Mesendoderm (in vitro differentiated cells): ENCODE measurements around the gene EGFR.
"Not testable (repeated sequence)": the region's sequence is repeated elsewhere in the genome, so short reads cannot be mapped to it uniquely, and the experiment has no call there.

Source experiments
- DNase-seq: peaks from one replicate; pipeline ENCODE4 v3.0.0; 2013
- H2AK5ac ChIP-seq: 2 replicates; pipeline ENCODE4 v1.6.1; 2013; ENCODE audit warnings: low read length, inconsistent platforms
- H2BK120ac ChIP-seq: 2 replicates; pipeline ENCODE4 v1.6.1; 2013; ENCODE audit warnings: low read depth, mild to moderate bottlenecking, low read length, moderate library complexity, mixed read lengths
- H2BK15ac ChIP-seq: replicated peaks from 2 replicates; pipeline ENCODE4 v1.6.1; 2013; ENCODE audit warnings: low read depth, mild to moderate bottlenecking, moderate library complexity
- H2BK5ac ChIP-seq: 2 replicates; pipeline ENCODE4 v1.6.1; 2013; ENCODE audit warnings: low read length, inconsistent platforms
- H3K18ac ChIP-seq: 2 replicates; pipeline ENCODE4 v1.6.1; 2013; ENCODE audit warnings: mild to moderate bottlenecking, low read length, mixed read lengths
- H3K23ac ChIP-seq: one replicate; pipeline ENCODE4 v1.6.1; 2013; ENCODE audit warnings: low read length
- H3K27ac ChIP-seq: 2 replicates; pipeline ENCODE4 v1.5.1; 2013; ENCODE audit warnings: low read depth, mild to moderate bottlenecking, inconsistent platforms, low read length, moderate library complexity
- H3K27me3 ChIP-seq: 2 replicates; pipeline ENCODE4 v1.6.1; 2013; ENCODE audit warnings: low read length, control low read depth, mild to moderate bottlenecking, inconsistent platforms; ENCODE audit not compliant: insufficient read depth, poor library complexity
- H3K36me3 ChIP-seq: 2 replicates; pipeline ENCODE4 v1.6.1; 2013; ENCODE audit warnings: low read length, inconsistent platforms; ENCODE audit not compliant: control insufficient read depth, insufficient read depth
- H3K4ac ChIP-seq: one replicate; pipeline ENCODE4 v1.6.1; 2013; ENCODE audit warnings: low read depth, mild to moderate bottlenecking, low read length, moderate library complexity
- H3K4me1 ChIP-seq: 2 replicates; pipeline ENCODE4 v1.6.1; 2013; ENCODE audit warnings: low read depth, low read length, inconsistent platforms; ENCODE audit not compliant: control insufficient read depth
- H3K4me2 ChIP-seq: 2 replicates; pipeline ENCODE4 v1.6.1; 2013; ENCODE audit warnings: low read length
- H3K4me3 ChIP-seq: 2 replicates; pipeline ENCODE4 v1.5.1; 2013; ENCODE audit warnings: mild to moderate bottlenecking, low read length
- H3K56ac ChIP-seq: one replicate; pipeline ENCODE4 v1.6.1; 2013; ENCODE audit warnings: low read length
- H3K79me1 ChIP-seq: 2 replicates; pipeline ENCODE4 v1.6.1; 2013; ENCODE audit warnings: low read length, inconsistent platforms
- H3K79me2 ChIP-seq: 2 replicates; pipeline ENCODE4 v1.6.1; 2013; ENCODE audit warnings: mild to moderate bottlenecking, low read length; ENCODE audit not compliant: control insufficient read depth, insufficient read depth
- H3K9ac ChIP-seq: 2 replicates; pipeline ENCODE4 v1.6.1; 2013; ENCODE audit warnings: low read length, inconsistent platforms
- H4K5ac ChIP-seq: one replicate; pipeline ENCODE4 v1.6.1; 2013; ENCODE audit warnings: low read length
- H4K8ac ChIP-seq: one replicate; pipeline ENCODE4 v1.6.1; 2013; ENCODE audit warnings: low read depth, mild to moderate bottlenecking, control low read depth, low read length, moderate library complexity
- WGBS: extraction: QIAGEN DNeasy Blood & Tissue Kit; methylation state at CpG from one replicate; pipeline ENCODE4 v1.1.7; 2013; ENCODE audit warnings: low lambda C conversion rate, missing lambda C conversion rate; ENCODE audit not compliant: insufficient coverage; ENCODE audit errors: extremely low coverage; 5-methylcytosine and 5-hydroxymethylcytosine counted together

Gene EGFR

DNA sequence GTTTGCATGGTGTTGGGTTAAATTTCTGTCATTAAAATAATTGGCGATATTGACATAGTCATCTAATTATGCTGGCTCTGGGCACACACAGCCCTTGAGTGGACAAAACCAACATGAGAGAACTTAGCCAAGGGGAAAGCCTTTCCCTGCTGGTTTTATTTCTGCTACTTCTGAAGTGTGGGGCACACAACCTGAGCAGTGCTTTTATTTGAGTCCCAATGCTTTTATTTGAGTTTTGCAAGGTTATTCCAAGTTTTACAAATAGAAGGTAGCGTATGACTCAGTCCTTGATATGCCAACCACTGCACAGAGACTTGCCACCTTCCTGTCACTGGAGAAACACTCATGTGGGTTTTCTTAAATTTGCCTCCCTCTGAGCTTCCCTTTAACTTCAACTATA, 145.7 kb downstream of the EGFR start:
- no peak for DNase-seq
- WGBS, result no CpG with 5 or more reads among the region's 2 CpGs
- H4K8ac ChIP-seq, result no peak overlapping the region

DNA sequence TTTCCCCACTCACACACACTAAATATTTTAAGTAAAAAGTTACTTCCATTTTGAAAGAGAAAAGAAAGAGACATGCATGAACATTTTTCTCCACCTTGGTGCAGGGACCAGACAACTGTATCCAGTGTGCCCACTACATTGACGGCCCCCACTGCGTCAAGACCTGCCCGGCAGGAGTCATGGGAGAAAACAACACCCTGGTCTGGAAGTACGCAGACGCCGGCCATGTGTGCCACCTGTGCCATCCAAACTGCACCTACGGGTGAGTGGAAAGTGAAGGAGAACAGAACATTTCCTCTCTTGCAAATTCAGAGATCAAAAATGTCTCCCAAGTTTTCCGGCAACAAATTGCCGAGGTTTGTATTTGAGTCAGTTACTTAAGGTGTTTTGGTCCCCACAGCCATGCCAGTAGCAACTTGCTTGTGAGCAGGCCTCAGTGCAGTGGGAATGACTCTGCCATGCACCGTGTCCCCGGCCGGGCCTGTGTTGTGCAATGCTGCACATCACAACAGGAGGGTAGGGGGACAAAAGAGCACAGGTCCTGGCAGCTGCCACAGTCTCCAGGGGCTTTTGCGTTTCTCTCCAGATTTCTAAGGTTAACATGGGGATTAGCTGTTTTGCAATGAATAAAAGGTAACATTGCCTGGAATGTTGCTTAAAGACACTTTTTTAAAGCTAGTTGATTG, 146.5 kb downstream of the EGFR start:
- H3K79me1 ChIP-seq, result no peaks in the 10 kb centered on the region
- H3K79me2 ChIP-seq, result no peaks in the 10 kb centered on the region
- H2AK5ac ChIP-seq, result no peak overlapping the region
- no peak overlapping the region for H3K56ac ChIP-seq
- no peaks in the 10 kb centered on the region for H3K27me3 ChIP-seq
- H3K4me2 ChIP-seq, result no peak overlapping the region
- no peaks in the 10 kb centered on the region for H3K36me3 ChIP-seq
- no peak overlapping the region for H3K27ac ChIP-seq
- H2BK15ac ChIP-seq, result no peak overlapping the region
- H3K9ac ChIP-seq, result no peak overlapping the region
- H3K18ac ChIP-seq, result no peak overlapping the region
- no peak overlapping the region for H4K5ac ChIP-seq
- no peak overlapping the region for H4K8ac ChIP-seq
- no peak overlapping the region for H3K23ac ChIP-seq
- H3K4me1 ChIP-seq, result no peaks in the 10 kb centered on the region
- no CpG with 5 or more reads among the region's 13 CpGs for WGBS
- DNase-seq, result no peak
- no peak overlapping the region for H3K4me3 ChIP-seq
- no peak overlapping the region for H3K4ac ChIP-seq
- H2BK120ac ChIP-seq, result no peak overlapping the region
- H2BK5ac ChIP-seq, result no peak overlapping the region

More for the DNA sequence above, 145.7 kb downstream of the EGFR start:
- H3K4ac ChIP-seq, result no peak overlapping the region
- no peak overlapping the region for H3K4me3 ChIP-seq
- no peak overlapping the region for H2BK15ac ChIP-seq
- H3K27ac ChIP-seq, result no peak overlapping the region
- no peak overlapping the region for H4K5ac ChIP-seq
- H3K4me1 ChIP-seq, result no peaks in the 10 kb centered on the region
- no peak overlapping the region for H3K4me2 ChIP-seq
- H3K9ac ChIP-seq, result no peak overlapping the region
- H3K18ac ChIP-seq, result no peak overlapping the region
- no peaks in the 10 kb centered on the region for H3K79me1 ChIP-seq
- no peak overlapping the region for H3K56ac ChIP-seq
- no peaks in the 10 kb centered on the region for H3K27me3 ChIP-seq
- no peak overlapping the region for H2BK120ac ChIP-seq
- H3K23ac ChIP-seq, result no peak overlapping the region
- H3K79me2 ChIP-seq, result no peaks in the 10 kb centered on the region
- H2BK5ac ChIP-seq, result no peak overlapping the region
- H3K36me3 ChIP-seq, result no peaks in the 10 kb centered on the region
- no peak overlapping the region for H2AK5ac ChIP-seq

DNA sequence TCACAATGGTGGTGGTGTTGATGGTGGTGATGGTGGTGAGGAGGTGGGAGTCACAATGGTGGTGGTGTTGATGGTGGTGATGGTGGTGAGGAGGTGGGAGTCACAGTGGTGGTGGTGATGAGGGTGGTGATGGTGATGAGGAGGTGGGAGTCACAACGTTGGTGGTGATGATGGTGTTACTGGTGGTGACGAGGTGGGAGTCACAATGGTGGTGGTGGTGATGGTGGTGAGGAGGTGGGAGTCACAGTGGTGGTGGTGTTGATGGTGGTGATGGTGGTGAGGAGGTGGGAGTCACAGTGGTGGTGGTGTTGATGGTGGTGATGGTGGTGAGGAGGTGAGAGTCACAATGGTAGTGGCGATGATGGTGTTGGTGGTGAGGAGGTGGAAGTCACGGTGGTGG, 148.5 kb downstream of the EGFR start:
- H3K79me1 ChIP-seq, H4K5ac ChIP-seq, H3K27ac ChIP-seq, DNase-seq, H3K36me3 ChIP-seq, H3K27me3 ChIP-seq, H2BK15ac ChIP-seq, H3K23ac ChIP-seq, H4K8ac ChIP-seq, H3K9ac ChIP-seq, H3K79me2 ChIP-seq, H3K18ac ChIP-seq, H3K4me2 ChIP-seq, H2BK5ac ChIP-seq, H3K4me3 ChIP-seq, H3K56ac ChIP-seq, H3K4ac ChIP-seq, H2BK120ac ChIP-seq, H3K4me1 ChIP-seq, H2AK5ac ChIP-seq: not testable (repeated sequence)
- WGBS, result no CpG with 5 or more reads among the region's 4 CpGs

DNA sequence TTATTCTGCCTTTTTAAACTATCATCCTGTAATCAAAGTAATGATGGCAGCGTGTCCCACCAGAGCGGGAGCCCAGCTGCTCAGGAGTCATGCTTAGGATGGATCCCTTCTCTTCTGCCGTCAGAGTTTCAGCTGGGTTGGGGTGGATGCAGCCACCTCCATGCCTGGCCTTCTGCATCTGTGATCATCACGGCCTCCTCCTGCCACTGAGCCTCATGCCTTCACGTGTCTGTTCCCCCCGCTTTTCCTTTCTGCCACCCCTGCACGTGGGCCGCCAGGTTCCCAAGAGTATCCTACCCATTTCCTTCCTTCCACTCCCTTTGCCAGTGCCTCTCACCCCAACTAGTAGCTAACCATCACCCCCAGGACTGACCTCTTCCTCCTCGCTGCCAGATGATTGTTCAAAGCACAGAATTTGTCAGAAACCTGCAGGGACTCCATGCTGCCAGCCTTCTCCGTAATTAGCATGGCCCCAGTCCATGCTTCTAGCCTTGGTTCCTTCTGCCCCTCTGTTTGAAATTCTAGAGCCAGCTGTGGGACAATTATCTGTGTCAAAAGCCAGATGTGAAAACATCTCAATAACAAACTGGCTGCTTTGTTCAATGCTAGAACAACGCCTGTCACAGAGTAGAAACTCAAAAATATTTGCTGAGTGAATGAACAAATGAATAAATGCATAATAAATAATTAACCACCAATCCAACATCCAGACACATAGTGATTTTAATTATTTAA, 151.7 kb downstream of the EGFR start:
- H3K23ac ChIP-seq, result peak overlapping the region; percentile 24
- no peak overlapping the region for H2BK120ac ChIP-seq
- H3K27ac ChIP-seq, result no peak overlapping the region
- H3K4me3 ChIP-seq, result no peak overlapping the region
- H4K5ac ChIP-seq, result no peak overlapping the region
- H3K79me2 ChIP-seq, result no peaks in the 10 kb centered on the region
- H3K9ac ChIP-seq, result no peak overlapping the region
- no peak overlapping the region for H3K4me2 ChIP-seq
- H3K18ac ChIP-seq, result no peak overlapping the region
- H3K27me3 ChIP-seq, result no peaks in the 10 kb centered on the region
- H2BK15ac ChIP-seq, result no peak overlapping the region
- no peak for DNase-seq
- no peak overlapping the region for H2AK5ac ChIP-seq
- no peak overlapping the region for H2BK5ac ChIP-seq
- no peaks in the 10 kb centered on the region for H3K79me1 ChIP-seq
- H4K8ac ChIP-seq, result no peak overlapping the region
- no peaks in the 10 kb centered on the region for H3K36me3 ChIP-seq
- H3K4ac ChIP-seq, result no peak overlapping the region
- no peak overlapping the region for H3K56ac ChIP-seq
- H3K4me1 ChIP-seq, result no peaks in the 10 kb centered on the region
- WGBS, result no CpG with 5 or more reads among the region's 11 CpGs

DNA sequence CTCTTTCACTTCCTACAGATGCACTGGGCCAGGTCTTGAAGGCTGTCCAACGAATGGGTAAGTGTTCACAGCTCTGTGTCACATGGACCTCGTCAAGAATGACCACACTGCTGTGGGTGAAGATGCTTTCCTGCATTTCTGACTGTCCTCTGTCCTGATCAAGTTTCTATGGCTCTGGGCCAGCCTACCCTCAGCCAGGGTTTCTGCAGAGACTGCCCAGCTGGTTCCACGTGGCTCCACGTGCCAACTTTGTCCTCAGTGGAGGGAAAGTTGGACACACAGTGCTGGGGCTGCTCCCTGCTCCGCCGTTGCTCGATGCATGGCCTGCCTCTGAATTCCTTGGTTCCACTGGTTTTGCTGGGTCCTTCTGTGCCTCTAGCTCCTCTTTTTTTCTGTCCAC, 152.3 kb downstream of the EGFR start:
- Histone ChIP-seq H4K5ac (no peak overlapping the region), H3K36me3 (no peaks in the 10 kb centered on the region), H2BK5ac (no peak overlapping the region), H3K4me3 (no peak overlapping the region), H3K79me2 (no peaks in the 10 kb centered on the region), H3K4me2 (no peak overlapping the region), H3K4ac (no peak overlapping the region), H3K27me3 (no peaks in the 10 kb centered on the region), H2BK120ac (no peak overlapping the region), H2AK5ac (no peak overlapping the region), H3K79me1 (no peaks in the 10 kb centered on the region), H4K8ac (no peak overlapping the region), H3K4me1 (no peaks in the 10 kb centered on the region), H3K27ac (no peak overlapping the region), H3K56ac (no peak overlapping the region), H3K18ac (no peak overlapping the region), H3K23ac (no peak overlapping the region), H2BK15ac (no peak overlapping the region), H3K9ac (no peak overlapping the region)
- no peak for DNase-seq
- WGBS, result no CpG with 5 or more reads among the region's 7 CpGs
